ENCODE results near the gene SLC22A4.

The SLC22A4 gene

GRCh38 chr5:132273631-132274030 is 20.6 kb upstream of the SLC22A4 start:
- in situ Hi-C loops (cut with MboI; ENCODE audit: low sequenced_read_pairs), result no loop called here

- in situ Hi-C loops (cut with MboI; ENCODE audit: low sequenced_read_pairs), result no loop called here
These were observed 20.0 kb upstream of the SLC22A4 start for GRCh38 chr5:132274050-132274792.

- in situ Hi-C loops (cut with MboI; ENCODE audit: low sequenced_read_pairs), result no loop called here
These were observed 18.6 kb upstream of the SLC22A4 start for GRCh38 chr5:132275367-132276220.

- in situ Hi-C loops (cut with MboI; ENCODE audit: low sequenced_read_pairs), result no loop called here
These were observed 16.9 kb upstream of the SLC22A4 start for GRCh38 chr5:132277256-132277655.

GRCh38 chr5:132277971-132278853 is 16.0 kb upstream of the SLC22A4 start:
- in situ Hi-C loops (cut with MboI; ENCODE audit: low sequenced_read_pairs), result no loop called here

- in situ Hi-C loops (cut with MboI; ENCODE audit: low sequenced_read_pairs), result no loop called here
These were observed 14.4 kb upstream of the SLC22A4 start for GRCh38 chr5:132279801-132280200.

- in situ Hi-C loops (cut with MboI; ENCODE audit: low sequenced_read_pairs), result no loop called here
These were observed 13.6 kb upstream of the SLC22A4 start for GRCh38 chr5:132280371-132281240.

- in situ Hi-C loops (cut with MboI; ENCODE audit: low sequenced_read_pairs), result no loop called here
These were observed 12.2 kb upstream of the SLC22A4 start for GRCh38 chr5:132281856-132282614.

- in situ Hi-C loops (cut with MboI; ENCODE audit: low sequenced_read_pairs), result no loop called here
These were observed 10.7 kb upstream of the SLC22A4 start for GRCh38 chr5:132283423-132284043.

GRCh38 chr5:132289097-132289496 is 5.1 kb upstream of the SLC22A4 start:
- in situ Hi-C loops (cut with MboI; ENCODE audit: low sequenced_read_pairs), result no loop called here

GRCh38 chr5:132291026-132291425 is 3.2 kb upstream of the SLC22A4 start:
- in situ Hi-C loops (cut with MboI; ENCODE audit: low sequenced_read_pairs), result no loop called here

- in situ Hi-C loops (cut with MboI; ENCODE audit: low sequenced_read_pairs), result no loop called here
These were observed 865 bp upstream of the SLC22A4 start for GRCh38 chr5:132293066-132293991.

- in situ Hi-C loops (cut with MboI; ENCODE audit: low sequenced_read_pairs), result no loop called here
These were observed 722 bp downstream of the SLC22A4 start for GRCh38 chr5:132294728-132295504.

GRCh38 chr5:132295505-132296411 is 1.6 kb downstream of the SLC22A4 start:
- in situ Hi-C loops (cut with MboI; ENCODE audit: low sequenced_read_pairs), result no loop called here

- in situ Hi-C loops (cut with MboI; ENCODE audit: low sequenced_read_pairs), result no loop called here
These were observed 2.3 kb downstream of the SLC22A4 start for GRCh38 chr5:132296412-132297016.
